Fibroblast of skin of abdomen (primary cell): Measurements from ENCODE around the gene PECR.

Experiments used
- DNase-seq: peaks from one replicate; pipeline ENCODE4 v3.0.0-alpha.2; 2013

The PECR gene

DNA sequence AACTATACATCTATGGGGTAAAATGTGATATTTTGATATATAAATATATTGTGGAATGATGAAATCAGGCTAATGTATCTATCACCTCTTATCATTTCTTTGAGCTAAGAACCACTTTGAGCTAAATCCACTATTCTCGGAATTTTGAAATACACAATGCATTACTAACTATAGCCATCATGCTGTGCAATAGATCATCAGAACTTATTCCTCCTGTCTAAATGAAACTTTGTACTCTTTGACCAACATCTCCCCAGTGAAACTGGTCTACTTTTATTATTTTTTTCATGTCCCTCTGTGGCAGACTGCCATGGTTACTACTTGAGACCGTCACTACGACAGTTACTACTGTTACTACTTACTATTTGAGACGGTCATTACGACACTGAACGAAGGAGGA is 11.4 kb downstream of the PECR start:
- DNase-seq: no peak

DNA sequence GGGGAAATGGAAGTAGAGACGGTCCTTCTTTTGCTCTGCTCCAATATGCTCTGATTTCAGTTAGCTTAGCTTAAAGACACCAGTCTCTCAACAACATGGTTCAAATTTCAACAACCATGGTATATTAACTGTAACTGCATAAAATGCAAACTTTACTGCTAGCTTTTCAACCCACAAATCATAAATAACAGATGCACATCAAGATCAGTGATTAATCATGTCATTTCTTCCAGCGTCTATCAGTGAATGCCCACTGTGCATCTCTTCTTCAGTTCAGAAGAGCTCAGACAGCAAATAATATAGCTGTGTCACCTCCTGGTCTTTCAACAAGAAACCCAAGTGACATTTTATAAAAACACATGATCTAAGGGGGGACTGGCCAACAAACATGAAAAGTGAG is 12.6 kb downstream of the PECR start:
- DNase-seq: no peak

DNA sequence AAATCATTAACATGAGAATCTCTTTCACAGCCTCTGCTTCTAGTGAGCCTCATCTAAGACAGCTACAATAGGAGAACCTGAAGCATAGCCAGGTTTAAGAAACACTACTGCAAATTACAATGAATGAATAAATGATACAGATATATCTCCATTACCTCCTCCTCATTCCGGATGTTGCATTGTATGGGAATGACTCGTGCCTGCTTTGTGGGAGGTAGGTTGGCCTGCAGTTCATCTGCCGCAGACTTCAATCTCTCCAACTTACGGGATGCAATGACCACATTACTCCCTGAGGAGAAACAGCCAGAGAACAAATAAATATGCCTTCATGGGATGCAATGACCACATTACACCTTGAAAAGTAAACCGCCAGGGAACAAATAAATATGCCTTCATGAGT is 15.4 kb downstream of the PECR start:
- peak; percentile 80 for DNase-seq

DNA sequence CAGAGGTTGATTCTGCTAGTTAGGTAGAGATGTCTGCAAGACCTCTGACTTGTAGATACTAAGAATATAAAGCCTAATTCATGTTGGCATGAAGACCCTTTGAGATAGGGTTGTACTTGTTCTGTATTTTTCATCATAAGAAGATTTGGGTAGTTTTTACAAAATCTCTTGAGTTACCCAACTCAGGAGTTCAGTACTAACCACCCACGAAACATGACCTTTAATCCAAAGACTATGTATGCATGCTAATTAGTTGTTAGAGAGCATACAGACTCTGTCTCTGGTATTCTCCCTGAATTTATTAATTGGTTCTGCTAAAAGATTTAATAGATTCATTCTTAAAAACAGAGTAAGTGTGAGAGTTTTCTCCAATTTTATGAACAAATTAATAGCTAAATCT is 16.9 kb downstream of the PECR start:
- DNase-seq: no peak

DNA sequence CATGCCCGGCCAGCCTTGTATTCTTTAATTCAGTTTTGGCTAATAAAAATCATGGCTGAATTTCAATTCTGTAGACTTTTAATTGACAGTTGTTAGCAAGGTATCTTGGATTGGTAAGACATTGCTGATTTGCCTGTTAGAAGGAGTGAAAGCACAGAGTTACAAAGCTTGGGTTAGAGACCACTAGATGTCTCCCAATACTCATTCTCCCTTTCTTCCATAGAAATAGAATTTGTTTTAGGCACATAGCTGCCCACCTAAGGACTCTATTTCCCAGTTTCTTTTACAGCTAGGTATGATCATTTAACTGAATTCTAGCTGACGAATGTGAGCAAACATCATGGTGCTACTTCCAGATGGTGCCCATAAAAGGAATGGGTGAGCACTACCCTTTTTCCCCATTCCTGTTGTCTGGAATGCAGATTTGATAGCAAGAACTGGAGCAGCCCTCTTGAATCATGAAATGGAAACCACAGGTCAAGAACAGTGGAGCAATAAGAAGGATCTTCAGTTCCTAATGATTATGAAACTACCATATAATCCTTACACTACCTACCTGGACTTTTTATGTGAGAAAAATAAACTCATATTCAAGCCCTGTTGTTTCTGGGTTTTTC is 17.5 kb downstream of the PECR start:
- DNase-seq: peak; percentile 51

DNA sequence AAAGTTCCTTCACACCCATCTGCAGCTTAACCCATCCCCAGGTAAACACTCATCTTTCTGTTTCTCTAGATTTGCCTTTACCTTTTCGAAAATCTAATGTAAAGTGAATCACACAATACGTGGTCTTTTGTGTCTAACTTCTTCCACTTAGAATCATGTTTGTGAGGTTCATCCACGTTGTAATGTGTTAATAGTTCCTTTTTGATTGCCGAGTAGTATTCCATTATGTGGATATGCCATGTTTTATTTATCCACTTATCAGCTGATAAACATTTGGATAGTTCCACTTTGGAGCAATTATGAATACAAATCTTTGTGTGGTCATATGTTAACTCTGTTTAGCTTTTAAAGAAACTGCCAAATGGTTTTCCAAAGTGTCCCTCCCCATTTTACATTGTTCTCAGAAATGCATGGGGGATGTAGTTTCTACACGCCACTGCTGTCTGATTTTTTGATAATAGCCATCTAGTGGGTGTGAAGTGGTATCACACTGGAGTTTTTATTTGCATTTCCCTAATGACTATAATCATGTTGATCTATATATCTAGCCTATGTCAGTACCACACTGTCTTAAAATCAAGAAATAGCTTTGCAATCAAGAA is 22.3 kb downstream of the PECR start:
- no peak for DNase-seq

DNA sequence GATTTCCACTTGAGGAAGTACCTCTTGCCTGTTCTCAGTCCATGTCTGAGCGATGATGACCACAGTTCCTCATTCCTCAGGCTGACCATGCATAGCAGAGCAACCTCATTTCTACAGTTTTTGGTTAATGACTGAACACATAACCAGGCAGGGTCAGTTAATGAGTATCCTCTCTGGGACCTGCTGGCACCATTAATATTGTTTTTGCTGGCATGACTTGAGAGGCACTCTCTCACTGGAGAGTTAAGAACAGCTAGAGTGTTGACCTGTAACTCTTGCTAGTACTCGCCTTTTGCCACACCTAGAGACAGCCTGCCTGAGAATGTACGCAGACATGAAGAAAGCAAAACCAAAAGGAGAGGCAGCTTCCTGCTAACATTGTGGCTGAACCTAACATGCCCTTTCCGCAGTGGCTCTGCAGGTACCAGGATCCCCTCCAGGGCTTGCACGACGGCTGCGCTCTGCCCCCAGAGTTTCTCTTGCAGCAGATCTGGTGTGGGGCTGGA is 23.9 kb downstream of the PECR start:
- peak; percentile 48 for DNase-seq

DNA sequence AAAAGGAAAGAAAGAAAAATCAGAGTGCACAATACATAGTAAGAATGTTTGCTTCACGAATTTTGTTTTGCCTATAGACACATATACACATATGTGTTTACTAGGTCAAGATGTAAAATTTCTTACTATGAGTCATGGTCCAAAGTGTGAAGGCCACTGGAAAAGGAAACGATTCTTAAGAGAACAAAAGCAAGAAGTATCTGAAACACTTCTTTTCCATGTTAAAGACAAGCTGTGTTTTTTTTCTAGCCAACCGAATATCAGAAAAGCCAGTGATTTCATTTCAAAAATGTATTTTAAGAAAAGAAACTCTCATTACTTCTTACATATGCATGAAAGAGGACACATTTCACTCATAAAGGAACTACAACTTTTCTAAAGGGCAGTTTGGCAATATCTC is 24.9 kb downstream of the PECR start:
- no peak for DNase-seq

DNA sequence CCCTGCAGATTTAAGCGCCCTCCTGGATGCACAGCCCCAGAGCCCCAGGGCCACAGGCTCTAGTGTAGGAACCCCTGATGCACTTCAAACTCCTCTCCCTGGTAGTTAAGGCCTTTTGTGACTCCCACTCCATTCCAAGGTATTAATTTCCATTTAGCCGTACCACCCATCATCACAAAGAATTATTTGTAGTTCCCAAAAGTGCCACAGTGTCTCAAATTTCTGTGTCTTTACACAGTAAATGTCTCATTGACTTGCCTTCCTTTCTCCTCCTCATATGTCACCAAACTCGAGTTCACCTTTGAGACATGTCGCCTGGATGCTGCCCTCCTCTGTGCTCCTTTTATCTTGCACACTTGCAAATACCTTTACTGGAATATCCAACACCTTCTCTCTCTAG is 25.9 kb downstream of the PECR start:
- DNase-seq: no peak

DNA sequence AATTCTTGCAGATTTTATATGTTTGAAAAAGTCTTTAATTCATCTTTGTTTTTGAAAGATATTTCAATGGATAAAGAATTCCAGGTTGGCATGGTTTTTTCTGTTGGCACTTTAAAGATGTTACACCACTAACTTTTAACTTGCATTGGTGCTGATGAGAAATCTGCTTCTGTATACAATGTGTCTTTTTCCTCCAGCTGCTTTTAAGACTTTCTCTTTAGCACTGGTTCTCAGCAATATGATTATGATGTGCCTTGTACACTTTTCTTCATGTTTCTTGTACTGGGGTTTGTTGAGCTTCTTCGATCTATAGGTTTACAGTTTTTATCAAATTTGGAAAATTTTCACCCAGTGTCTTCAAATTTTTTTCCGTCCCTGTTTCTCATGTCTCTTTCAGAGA is 29.2 kb downstream of the PECR start:
- DNase-seq: no peak

DNA sequence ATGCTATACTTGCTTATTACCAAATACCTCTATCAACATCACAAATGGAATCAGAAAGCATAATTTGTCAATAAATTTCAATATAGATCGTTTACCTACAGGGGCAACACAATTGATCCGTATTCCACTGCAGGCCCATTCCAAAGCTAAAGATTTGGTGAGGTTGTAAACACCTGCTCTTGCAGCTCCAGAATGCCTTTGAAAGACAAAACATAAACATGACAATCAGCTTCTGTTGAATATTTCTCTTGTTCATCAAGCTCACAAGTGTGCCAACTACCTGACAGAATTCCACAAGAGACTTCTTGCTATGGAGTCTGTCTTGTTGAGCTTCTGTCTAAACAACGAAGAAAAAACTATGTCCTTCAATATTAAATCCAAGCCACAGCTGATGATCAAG is 30.3 kb downstream of the PECR start:
- no peak for DNase-seq

DNA sequence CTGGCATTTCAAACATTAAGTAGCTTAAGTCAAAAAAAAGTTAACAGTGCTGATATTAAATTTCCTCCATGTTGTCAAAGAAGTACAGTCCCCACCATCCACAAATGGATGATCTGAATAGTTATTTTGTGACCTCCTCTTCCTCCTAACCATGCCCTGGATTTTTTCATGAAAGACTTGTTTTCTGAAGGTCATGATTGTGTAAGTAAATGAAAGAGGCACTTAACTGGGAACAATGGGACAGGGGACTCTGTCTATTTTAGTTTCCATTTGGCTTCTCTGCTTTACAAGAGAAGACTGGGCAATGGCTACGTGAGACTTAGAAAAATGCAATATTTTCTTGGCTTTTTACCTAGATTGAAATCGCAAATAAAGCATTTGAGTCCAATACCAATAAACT is 32.2 kb downstream of the PECR start:
- DNase-seq: no peak

DNA sequence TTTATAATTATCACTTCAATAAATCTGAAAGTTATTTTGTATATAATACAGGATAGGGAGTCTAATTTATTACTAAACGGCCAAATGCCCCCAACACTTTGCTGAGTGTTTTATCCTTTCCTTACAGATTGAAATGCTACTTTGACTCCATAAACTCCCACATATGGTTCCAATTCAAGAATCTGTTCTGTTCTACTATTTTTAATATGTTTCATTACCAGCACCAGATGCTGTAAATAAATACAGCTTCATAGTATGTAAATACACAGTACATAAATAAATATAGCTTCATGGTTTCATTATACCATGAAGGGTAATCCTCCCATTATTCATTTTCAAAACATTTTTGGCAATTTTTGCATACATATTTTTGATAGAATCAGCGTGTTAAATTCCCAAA is 34.2 kb downstream of the PECR start:
- no peak for DNase-seq

DNA sequence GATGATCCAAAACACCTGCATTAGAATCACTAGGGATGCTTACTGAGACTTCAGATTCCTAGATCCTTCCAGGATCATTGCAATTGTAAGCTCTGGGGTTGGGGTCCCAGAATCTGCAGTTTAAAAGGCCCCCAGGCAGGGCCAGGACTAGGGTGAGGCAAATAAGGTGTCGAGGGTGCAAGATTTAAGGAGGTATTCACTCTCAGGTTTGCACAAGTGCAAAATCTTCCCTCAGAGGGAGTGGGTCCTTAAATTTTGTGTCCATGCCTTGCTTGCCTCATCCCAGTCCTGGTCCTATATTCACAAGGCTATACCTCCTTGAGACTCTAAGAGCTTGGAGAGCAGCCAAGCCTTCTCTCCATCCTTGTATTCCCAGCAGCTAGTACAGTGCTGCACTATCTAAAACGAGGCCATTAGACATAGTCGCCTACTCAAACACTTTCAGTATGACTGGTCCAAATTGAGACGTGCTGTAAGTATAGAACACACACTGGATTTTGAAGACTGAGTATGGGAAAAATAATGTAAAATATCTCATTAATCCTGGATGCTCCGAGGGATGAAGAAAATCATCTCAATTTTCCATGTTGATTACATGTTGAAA is 36.6 kb downstream of the PECR start:
- no peak for DNase-seq

DNA sequence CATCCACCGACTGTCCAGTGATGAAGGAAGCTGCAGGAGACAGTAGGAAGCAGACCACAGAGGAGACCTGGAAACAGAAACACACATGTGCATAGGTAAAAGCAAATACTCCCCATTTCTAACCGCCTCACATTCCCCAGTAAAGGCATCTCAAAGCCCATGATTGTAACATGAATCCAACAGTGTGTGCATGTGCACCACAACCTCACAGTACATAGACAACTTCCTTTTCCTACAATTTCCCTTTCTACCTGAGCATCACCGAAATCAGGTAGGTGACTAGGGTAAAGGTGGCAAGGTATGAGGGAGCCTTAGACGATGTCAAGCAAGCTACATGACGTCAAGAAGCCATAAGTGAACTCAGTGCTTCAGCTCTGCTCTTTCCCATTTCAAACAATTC is 37.7 kb downstream of the PECR start:
- DNase-seq: no peak

DNA sequence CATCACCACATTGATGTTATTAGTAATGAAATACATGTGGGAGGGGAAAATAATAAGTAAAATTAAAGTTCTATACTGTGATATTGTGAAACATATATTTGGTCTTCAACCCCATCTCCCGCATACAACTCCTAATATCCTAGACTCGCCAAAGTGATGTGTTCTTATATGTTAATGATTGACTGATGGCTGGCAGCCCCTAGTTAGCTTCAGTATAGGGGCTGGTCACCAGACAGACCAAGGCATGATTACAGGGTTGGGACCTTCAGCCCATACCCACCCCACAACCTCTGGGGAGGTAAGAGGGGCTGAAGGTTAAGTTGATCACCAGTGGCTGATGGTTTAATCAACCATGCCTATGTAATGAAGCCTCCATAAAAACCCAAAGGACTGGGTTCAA is 40.2 kb downstream of the PECR start:
- no peak for DNase-seq

DNA sequence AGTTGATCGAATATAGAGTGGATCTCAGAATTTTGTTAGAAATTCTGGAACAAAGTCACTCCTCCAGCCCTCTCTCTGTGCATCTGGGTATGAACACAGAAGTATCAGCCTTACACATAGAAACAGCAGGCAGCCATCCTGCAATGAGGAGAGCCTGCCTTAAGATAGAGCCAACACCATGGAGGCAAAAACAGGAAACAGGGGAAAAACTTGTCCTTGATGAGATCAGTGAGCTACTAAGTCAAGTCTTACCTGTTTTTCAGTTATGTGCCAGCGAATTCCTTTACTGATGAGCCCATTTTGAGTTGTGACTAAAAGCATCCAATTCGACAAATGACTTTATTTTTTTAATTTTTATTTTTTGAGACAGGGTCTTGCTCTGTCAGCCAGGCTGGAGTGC is 41.7 kb downstream of the PECR start:
- no peak for DNase-seq

DNA sequence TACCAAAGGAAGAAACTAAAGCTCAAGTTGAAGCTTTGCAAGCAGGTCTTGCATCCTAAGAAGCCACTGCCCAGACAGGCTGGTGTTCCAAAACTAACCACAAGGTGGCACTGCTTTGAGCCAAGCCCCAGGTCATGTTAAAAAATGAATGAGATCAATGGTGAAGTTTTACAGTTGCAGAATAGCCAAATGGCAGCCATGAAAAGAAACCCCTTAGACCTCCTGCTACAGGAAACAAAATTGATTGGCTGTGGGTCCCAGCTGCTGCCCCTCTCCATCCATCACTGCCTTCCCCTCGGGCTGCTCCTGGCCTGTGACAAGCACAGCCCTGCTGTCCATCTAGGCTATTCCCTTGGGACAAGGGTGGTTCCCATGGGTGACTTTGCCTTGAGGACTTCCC is 47.5 kb downstream of the PECR start:
- peak; percentile 56 for DNase-seq

DNA sequence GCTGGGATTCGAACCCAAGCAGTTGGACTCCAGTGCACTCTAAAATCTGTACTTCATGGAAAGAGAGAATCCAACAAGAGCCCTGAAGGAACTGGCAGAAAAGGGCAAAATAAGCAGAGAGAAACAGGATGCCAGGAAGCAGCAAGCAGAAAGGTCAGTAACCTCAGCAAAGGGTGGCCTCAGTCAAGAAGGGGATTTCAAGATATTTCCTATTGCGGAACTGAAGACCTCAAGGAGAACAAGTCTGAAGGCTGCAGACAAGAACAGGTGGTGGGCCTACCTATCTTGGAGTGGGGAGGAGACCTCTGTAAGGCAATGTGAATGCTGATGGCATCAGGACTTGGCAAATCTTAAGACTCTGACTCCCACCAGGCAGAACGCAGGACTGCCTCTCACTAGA is 48.2 kb downstream of the PECR start:
- DNase-seq: no peak

DNA sequence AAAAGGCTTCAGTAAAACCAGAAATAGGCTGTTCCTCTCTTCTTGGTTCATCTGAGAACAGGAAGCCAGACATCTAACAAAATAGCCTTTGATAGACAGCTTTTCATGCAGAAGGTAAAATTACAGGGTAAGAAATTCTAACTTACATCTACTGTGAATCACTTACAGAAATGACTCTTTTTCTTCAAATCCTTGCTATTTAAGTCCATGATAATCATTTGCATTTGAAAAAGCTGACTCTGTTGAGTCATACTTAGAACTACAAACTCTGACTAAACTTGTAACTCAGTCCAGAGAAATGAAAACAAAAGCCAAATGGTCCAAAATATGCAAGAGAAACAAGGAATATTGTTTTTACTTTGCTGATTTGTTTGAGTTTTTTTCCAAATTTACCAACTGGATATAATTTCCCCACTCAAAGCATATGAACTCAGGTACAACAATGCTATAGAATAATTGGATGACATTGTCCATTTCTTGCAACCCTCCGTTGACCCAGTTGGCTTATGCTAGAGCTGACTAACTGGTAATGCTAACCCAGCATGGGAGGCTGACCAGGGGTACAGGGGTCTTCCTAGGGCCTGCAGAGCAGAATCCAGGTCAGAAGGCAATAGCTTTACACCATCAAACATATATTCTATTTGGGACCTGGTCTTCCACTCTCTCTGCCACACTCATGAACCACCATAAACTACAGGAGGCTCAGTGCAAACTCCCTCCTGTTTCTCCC is 49.5 kb downstream of the PECR start:
- peak; percentile 82 for DNase-seq

DNA sequence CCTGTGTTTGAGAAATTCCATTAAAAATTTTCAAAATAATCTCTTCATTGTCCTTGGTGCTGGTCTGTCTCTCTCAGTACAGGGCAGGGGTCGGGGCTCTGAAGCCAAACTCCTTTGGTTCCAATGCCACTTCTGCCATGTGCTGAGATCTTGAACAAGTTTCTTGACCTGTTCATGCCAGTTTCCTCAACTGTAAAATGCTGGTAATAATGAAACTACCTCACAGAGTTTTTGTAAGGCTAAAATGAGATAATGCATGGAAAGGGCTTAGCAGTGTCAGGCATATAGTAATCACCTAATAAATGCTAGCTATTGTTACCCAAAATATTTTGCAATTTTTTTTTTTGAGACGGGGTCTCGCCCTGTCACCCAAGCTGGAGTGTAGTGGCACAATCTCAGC is 51.4 kb downstream of the PECR start:
- no peak for DNase-seq

DNA sequence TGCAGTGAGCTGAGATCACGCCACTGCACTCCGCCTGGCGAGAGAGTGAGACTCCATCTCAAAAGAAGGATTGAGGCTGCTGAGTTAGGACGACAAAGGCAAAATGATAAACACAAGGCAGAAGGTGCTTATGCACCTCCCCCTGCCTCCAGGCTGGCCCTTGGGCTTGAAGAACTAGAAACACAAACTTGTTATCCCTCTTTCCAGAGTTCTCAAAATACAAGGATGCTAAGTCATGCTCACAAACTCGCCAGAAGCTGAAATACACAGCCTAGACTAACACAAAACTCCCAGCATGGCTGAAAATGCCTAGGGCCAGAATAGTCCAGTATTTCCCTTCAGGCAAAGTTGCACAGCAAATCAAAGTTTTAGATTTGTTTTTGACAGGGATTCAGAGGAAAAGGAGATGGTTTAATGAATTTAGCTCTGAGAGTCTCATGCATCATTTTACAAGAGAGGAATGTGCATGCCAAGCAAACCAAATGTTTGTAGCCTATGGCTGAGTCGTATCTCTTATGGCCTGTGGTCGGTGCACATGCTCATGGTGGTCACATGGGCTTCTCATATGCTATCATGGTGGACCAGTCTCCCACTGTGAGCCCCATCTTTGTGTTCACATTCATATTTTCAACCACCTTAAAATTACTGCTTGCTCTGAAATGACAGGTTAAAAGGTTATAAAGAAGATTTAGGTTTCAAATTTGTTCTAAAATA is 52.0 kb downstream of the PECR start:
- DNase-seq: peak; percentile 70

DNA sequence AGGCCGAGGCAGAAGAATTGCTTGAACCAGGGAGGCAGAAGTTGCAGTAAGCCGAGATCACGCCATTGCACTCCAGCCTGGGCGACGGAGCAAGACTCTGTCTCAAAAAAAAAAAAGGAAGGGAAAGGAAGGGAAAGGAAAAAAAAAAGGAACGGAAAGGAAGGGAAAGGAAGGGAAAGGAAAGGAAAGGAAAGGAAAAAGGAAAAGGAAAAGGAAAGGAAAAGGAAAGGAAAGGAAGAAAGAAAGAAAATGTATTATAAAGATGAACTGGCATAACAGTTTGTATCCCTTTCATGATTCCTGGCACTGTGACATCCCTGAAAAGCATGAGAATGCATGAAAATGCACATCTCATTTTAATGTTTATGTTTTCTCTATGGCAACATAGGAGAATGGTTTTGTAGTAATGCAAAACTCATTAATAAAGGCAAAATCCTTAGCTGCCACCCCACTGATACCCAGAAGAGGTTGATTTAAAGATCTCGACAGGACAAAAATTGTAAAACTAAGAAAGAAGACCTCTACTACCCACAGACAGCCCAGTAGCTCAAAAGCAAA is 56.8 kb downstream of the PECR start:
- DNase-seq: no peak
